Endothelial cell of umbilical vein (primary cell): Measurements from ENCODE around the gene OCIAD2. TPM values are rescaled to one million over a fixed set of nuclear protein-coding genes. Genes with fewer than 3 reads are reported as not detected.

Experiments used
- BruUV-seq: library from RNA; stranded (reverse); fragments of 400-500 nt; replicated peaks from 2 replicates; lab custom pipeline; 2021; lab: Mats Ljungman, UMichigan
- CTCF ChIA-PET: fragments of 300-600, 350-600 bp; sonication (Branson Sonifier 250); formaldehyde crosslinking; loops from one replicate; lab custom pipeline; 2021; ENCODE audit warnings: antibody characterized with exemption, inconsistent platforms; lab: Charles Lee
- POLR2A ChIA-PET: fragments of 300-600, 350-600 bp; sonication (Branson Sonifier 250); formaldehyde crosslinking; loops from one replicate; lab custom pipeline; 2021; ENCODE audit warnings: antibody characterized with exemption, inconsistent platforms; lab: Charles Lee
- DNase-seq: peaks from one replicate; pipeline ENCODE4 v3.0.0-alpha.2; 2011; ENCODE audit warnings: low read depth, low spot score
- FAIRE-seq: peaks from 2 replicates; lab custom pipeline; 2011; peaks lifted over from hg19 to GRCh38; lab: Jason Lieb, UNC
- H2AFZ ChIP-seq: 2 replicates; pipeline ENCODE4 v1.6.0; 2012; ENCODE audit warnings: low read depth, low read length, control low read depth, inconsistent platforms
- H3K27ac ChIP-seq: 2 replicates; pipeline ENCODE4 v1.5.1; 2011; ENCODE audit warnings: low read depth, mild to moderate bottlenecking, control low read depth, low read length, moderate library complexity; ENCODE audit not compliant: insufficient read depth
- H3K27me3 ChIP-seq, 2 experiments: 2 replicates each; pipeline versions ENCODE4 v1.6.0 to v1.6.1; 2011; ENCODE audit warnings: low read length in 2 of 2, mixed read lengths in 1 of 2; ENCODE audit not compliant: control insufficient read depth in 2 of 2, insufficient read depth in 2 of 2
- H3K36me3 ChIP-seq, 2 experiments: 2 replicates in 1 of 2; 3 replicates in 1 of 2; pipeline ENCODE4 v1.5.1; 2011; ENCODE audit warnings: low read length in 2 of 2, mild to moderate bottlenecking in 1 of 2, moderate library complexity in 1 of 2; ENCODE audit not compliant: control insufficient read depth in 2 of 2, insufficient read depth in 2 of 2; ENCODE audit errors: extremely low read depth in 1 of 2
- H3K4me1 ChIP-seq: 3 replicates; pipeline ENCODE4 v1.5.1; 2011; ENCODE audit warnings: mild to moderate bottlenecking, low read length; ENCODE audit not compliant: control insufficient read depth, insufficient read depth; ENCODE audit errors: extremely low read depth
- H3K4me2 ChIP-seq: 2 replicates; pipeline ENCODE4 v1.6.1; 2011; ENCODE audit warnings: low read length, control low read depth, mixed read lengths; ENCODE audit not compliant: insufficient read depth
- H3K4me3 ChIP-seq, 3 experiments: fragments of 200-600 bp in 1 of 3; sonication (generic), shearing (Covaris generic) in 1 of 3; replicated peaks in 1 of 3; 2 replicates each; pipeline ENCODE4 v1.5.1; 2011 to 2016; ENCODE audit warnings: control low read depth in 3 of 3, low read length in 3 of 3, mild to moderate bottlenecking in 2 of 3, inconsistent platforms in 1 of 3, low read depth in 1 of 3, moderate library complexity in 1 of 3; ENCODE audit not compliant: insufficient read depth in 1 of 3
- H3K79me2 ChIP-seq: 2 replicates; pipeline ENCODE4 v1.6.0; 2012; ENCODE audit warnings: low read length, inconsistent platforms; ENCODE audit not compliant: control insufficient read depth, insufficient read depth
- H3K9ac ChIP-seq: replicated peaks from 2 replicates; pipeline ENCODE3; 2011; ENCODE audit warnings: low read length, control low read depth; ENCODE audit not compliant: insufficient read depth; ENCODE audit errors: extremely low read depth
- H3K9me1 ChIP-seq: replicated peaks from 3 replicates; pipeline ENCODE4 v1.6.0; 2011; ENCODE audit warnings: mild to moderate bottlenecking, low read length; ENCODE audit not compliant: control insufficient read depth, insufficient read depth; ENCODE audit errors: extremely low read depth
- H3K9me3 ChIP-seq: replicated peaks from 2 replicates; pipeline ENCODE4 v1.5.1; 2012; ENCODE audit warnings: low read length, inconsistent platforms; ENCODE audit not compliant: control insufficient read depth, insufficient read depth
- H4K20me1 ChIP-seq: replicated peaks from 2 replicates; pipeline ENCODE3; 2011; ENCODE audit warnings: mild to moderate bottlenecking, low read length; ENCODE audit not compliant: control insufficient read depth, insufficient read depth; ENCODE audit errors: extremely low read depth
- CTCF ChIP-seq, 2 donors: IDR thresholded peaks; 1 replicate in 1 of 2; 2 replicates in 1 of 2; pipeline ENCODE4 v1.5.1; 2011; ENCODE audit warnings: low read length in 2 of 2, mild to moderate bottlenecking in 2 of 2, moderate library complexity in 2 of 2, control low read depth in 1 of 2, inconsistent platforms in 1 of 2, low read depth in 1 of 2; ENCODE audit not compliant: insufficient read depth in 1 of 2; ENCODE audit errors: extremely low read depth in 1 of 2
- EZH2 ChIP-seq: IDR thresholded peaks from 2 replicates; pipeline ENCODE4 v1.6.1; 2012; ENCODE audit warnings: borderline replicate concordance, low read depth, mild to moderate bottlenecking, moderate library complexity, low read length, inconsistent platforms; ENCODE audit not compliant: severe bottlenecking
- FOS ChIP-seq: IDR thresholded peaks from 2 replicates; pipeline ENCODE4 v1.6.1; 2011; ENCODE audit warnings: mild to moderate bottlenecking, low read length, moderate library complexity, borderline replicate concordance; ENCODE audit not compliant: insufficient read depth
- GATA2 ChIP-seq: IDR thresholded peaks from 2 replicates; pipeline ENCODE4 v1.7.0; 2011; ENCODE audit warnings: low read depth, mild to moderate bottlenecking, moderate library complexity, mixed read lengths, low read length; ENCODE audit not compliant: insufficient read length, insufficient read depth
- JUN ChIP-seq: IDR thresholded peaks from 2 replicates; pipeline ENCODE4 v1.6.1; 2011; ENCODE audit warnings: borderline replicate concordance, low read depth; ENCODE audit not compliant: insufficient read length, insufficient read depth
- MAX ChIP-seq: IDR thresholded peaks from 2 replicates; pipeline ENCODE4 v1.6.1; 2011; ENCODE audit not compliant: insufficient read depth, insufficient read length
- MYC ChIP-seq: IDR thresholded peaks from one replicate; pipeline ENCODE4 v1.6.1; 2011; ENCODE audit warnings: mild to moderate bottlenecking, low read depth, low read length
- POLR2A ChIP-seq: IDR thresholded peaks from 2 replicates; pipeline ENCODE4 v1.6.1; 2012; ENCODE audit warnings: low read depth, mild to moderate bottlenecking, control low read depth, low read length
- POLR2AphosphoS5 ChIP-seq: IDR thresholded peaks from 2 replicates; pipeline ENCODE4 v1.6.1; 2012; ENCODE audit warnings: low read depth, mild to moderate bottlenecking, control low read depth, low read length, moderate library complexity; ENCODE audit not compliant: insufficient read depth
- dilution Hi-C: fragments of 300-500 bp; cut with MboI; formaldehyde crosslinking; loops from one replicate; pipeline ENCODE4 v1.15.0; 2019; ENCODE audit warnings: low sequenced_read_pairs; ENCODE audit not compliant: extremely low pct_ligation_motif_present
- intact Hi-C: fragments of 100-400 bp; cut with micrococcal nuclease; formaldehyde crosslinking; loops from one replicate; pipeline ENCODE4 v1.10.0; 2022
- polyA plus RNA-seq, 4 experiments: library from polyadenylated mRNA; depleted of rRNA in 3 of 4; stranded (reverse) in 3 of 4; unstranded in 1 of 4; fragments of >200 nt; gene quantifications; 2 replicates each; pipeline versions ENCODE4 v1.2.1 to v1.2.3, GENCODE V29; 2011 to 2012; ENCODE audit warnings: missing spikeins in 1 of 4
- total RNA-seq: library from RNA; stranded (reverse); gene quantifications from 2 replicates; pipeline ENCODE4 v1.2.3, GENCODE V29; 2021

Gene OCIAD2
- total and polyA plus RNA-seq, 2 donors (not counting 3 experiments of a cell fraction or from before 2014, with no cell fraction given), result 99.0 to 119 TPM

- H2AFZ ChIP-seq, result no peak overlapping the region
- H3K4me1 ChIP-seq, result peaks cover 33% of the 10 kb centered on the region
- POLR2A ChIA-PET, result no interaction called here
- DNase-seq, result no peak
- CTCF ChIA-PET, result interaction anchor here (1.2 to 2.9 kb wide), 2 partner anchors 21 to 224 kb away, joined by 3 to 8 read pairs; no protein-coding TSS in a partner anchor
- H3K4me3 ChIP-seq, result no peak overlapping the region
- intact Hi-C loops (no loop called here), dilution Hi-C loops (no loop called here)
- H3K9ac ChIP-seq, result no peak overlapping the region
- no peaks in the 10 kb centered on the region for H3K36me3 ChIP-seq
- no TSS peak for BruUV-seq
- H3K27me3 ChIP-seq, result no peaks in the 10 kb centered on the region
- TF ChIP-seq EZH2, result no peak
- TF ChIP-seq MYC, result no peak
- TF ChIP-seq GATA2, result no peak
- TF ChIP-seq MAX, result no peak
- no peak for TF ChIP-seq CTCF (IDR thresholded peaks at IDR 0.05; ENCODE audit: extremely low read depth in 1 of 2, insufficient read depth in 1 of 2, low read depth in 1 of 2, low read length in 2 of 2)
- TF ChIP-seq FOS, result no peak
- TF ChIP-seq POLR2AphosphoS5, result no peak
- no peak for TF ChIP-seq JUN
- TF ChIP-seq POLR2A, result no peak
- no peaks in the 10 kb centered on the region for H3K9me1 ChIP-seq
- no peak overlapping the region for H3K27ac ChIP-seq
- no peaks in the 10 kb centered on the region for H3K9me3 ChIP-seq
- H3K4me2 ChIP-seq, result no peak overlapping the region
- no peak for FAIRE-seq
- peaks cover 7% of the 10 kb centered on the region for H3K79me2 ChIP-seq
- no peaks in the 10 kb centered on the region for H4K20me1 ChIP-seq
These were observed 3.9 kb upstream of the OCIAD2 start for GRCh38 chr4:48910511-48910910.
